GM19025 (cell line): ENCODE results near the gene OBP2A.
"Not testable (repeated sequence)": the region's sequence is repeated elsewhere in the genome, so short reads cannot be mapped to it uniquely, and the experiment has no call there.

Experiments
- ATAC-seq: cut with Tn5 transposase; IDR thresholded peaks from one replicate; pipeline ENCODE4 v1.9.1; 2021; ENCODE audit warnings: mild to moderate bottlenecking, low read depth, moderate library complexity; ENCODE audit not compliant: unreplicated experiment

The OBP2A gene

DNA sequence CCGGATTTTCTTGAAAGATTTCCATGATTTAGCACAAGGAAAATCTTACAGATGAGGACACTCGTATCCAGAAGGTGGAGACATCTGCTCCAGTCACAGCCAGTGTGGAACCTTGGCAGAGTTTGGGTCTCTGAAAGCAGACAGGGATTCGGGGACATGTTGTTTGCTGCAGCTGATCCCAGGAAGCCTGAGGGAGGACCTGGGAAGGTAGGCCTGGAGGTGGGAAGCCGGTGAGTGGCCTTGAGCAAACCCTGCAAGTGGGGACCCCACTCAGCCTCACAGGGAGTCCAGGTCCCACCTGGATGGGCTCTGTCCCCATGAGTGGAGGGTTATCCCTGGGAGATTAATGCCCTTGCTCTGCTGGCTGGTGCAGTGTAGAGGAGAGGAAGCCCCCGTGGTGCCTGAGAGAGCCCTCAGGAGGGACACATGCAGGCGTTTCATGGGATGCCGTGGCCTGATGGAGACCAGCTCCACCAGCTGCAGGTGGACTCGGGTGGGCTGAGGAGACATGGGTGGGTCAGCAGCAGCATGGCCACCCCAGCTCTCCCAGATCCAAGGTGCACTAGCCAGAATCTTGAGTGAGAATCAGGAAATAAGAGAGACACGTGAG, 37.6 kb upstream of the OBP2A start:
- ATAC-seq = no peak

DNA sequence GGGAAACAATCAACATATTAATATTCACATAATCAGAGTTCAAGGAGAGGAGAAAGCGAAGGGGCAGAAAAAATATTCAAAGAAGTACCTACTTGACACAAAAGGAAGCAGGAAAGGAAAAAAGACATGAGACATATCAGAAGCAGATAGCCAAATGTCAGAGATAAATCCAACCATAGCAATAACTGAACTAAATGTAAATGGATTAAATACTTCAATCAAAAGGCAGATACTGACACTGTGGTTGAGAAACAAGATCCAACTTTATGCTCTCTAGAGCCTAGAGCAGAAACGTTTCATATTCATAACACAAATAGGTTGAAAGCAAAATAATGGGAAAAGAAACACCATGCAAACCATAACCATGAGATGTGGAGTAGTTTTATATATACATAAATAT, 36.5 kb upstream of the OBP2A start:
- no peak for ATAC-seq

DNA sequence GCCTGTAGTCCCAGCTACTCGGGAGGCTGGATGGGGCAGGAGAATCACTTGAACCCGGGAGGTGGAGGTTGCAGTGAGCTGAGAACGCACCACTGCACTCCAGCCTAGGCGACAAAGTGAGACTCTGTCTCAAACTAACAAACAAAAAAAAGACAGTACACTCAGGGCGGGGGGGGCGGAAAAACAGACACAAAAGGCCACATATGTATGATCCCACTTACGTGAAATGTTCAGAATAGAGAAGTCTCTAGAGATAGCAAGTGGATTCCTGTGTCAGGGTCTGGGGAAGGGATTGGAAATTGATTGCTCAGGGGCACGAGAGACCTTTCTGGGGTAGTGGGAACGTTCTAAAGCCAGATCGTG, 33.7 kb upstream of the OBP2A start:
- no peak for ATAC-seq

DNA sequence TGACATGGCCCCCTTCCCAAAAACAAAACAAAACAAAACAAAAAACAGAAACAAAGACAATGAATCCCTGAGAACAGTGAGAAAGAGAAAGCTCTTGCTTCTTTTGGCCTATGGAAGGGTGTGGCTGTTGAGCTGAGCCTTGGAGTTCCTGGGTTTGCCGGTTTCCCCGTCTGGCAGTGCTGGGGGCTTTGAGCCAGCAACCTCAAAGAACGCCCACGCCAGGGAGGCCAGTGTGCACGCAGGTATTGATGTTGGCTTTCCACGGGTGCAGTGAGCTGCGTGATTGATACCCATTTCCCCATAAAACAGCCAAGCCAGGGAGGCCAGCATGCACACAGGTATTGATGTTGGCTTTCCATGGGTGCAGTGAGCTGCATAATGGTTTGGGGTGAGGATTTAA, 33.0 kb upstream of the OBP2A start:
- ATAC-seq = no peak

DNA sequence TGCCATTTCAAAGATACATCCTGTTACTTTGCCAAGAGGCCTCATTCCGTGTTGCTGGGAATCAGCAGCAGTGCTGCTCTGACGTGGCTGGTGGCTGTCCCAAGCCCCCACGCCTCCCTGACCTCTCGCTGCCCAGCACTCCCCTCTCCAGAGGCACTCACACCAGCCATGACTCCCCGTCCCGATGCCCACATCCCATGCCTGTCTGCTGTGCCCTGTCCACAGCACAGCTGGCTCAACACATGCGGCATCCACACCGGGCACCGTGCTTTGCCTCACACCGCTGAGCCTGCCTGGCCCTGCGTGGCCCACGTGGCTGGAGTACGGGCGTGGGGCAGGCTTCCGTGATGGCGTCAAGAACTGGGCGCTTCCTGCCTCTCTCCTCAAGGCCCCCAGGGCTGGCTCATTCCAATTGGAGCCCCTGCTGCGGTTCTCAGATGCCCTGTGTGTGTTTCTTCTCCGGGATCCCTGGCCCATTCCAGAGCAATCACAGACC, 32.5 kb upstream of the OBP2A start:
- no peak for ATAC-seq

DNA sequence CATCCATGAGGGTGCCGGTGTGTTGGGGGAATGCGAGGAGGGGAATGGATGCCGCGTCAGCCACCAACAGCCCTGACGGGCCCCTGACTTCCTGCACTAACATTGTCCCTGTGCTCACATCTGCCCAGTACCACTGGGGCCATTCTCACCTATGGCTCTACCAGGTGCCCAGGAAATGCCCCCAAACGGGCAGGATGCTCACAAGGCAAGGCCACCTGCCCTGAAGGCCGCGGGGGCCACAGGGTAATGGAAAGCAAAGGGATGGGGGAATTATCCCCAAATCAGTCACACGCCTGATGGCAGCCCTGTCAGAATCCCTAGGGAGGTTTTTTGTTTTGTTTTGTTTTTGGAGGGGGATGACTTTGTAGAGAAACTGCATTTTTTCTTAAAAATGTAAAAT, 32.0 kb upstream of the OBP2A start:
- ATAC-seq = not testable (repeated sequence)

DNA sequence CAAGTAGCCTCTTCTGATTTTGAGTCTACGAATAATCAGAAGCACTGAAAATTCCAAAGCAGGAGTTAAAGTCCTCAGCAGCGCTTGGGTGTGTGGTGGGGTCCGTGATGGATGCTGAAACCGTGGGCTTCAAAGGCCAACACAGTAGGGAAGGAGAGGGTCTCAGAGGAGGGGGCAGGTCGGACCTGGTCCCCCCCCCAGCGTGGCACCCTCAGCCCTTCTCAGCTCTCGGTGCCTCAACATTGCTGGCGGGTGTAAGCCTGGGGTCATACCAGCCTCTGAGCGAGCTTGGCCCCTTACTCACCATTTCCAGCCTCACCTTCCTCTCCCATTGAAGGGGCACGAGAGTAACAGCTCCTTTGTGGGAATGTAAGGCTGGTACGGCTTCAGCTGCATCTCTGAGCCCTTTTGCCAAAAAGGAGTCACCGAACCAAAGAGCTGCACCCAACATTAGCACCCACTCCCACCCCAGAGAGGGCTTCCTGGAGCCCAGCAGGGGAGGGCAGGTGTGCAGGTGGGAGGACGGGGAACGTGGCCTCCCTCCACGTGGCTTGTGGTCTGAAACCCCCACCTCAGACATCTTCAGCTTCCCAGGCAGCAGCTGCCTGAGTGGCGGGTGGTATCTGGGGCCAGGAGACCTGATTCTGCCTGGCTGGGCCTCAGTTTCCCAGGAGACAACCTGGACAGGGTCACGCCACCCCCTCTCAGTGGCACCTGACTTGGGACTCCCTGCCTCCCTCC, 31.4 kb upstream of the OBP2A start:
- no peak for ATAC-seq

DNA sequence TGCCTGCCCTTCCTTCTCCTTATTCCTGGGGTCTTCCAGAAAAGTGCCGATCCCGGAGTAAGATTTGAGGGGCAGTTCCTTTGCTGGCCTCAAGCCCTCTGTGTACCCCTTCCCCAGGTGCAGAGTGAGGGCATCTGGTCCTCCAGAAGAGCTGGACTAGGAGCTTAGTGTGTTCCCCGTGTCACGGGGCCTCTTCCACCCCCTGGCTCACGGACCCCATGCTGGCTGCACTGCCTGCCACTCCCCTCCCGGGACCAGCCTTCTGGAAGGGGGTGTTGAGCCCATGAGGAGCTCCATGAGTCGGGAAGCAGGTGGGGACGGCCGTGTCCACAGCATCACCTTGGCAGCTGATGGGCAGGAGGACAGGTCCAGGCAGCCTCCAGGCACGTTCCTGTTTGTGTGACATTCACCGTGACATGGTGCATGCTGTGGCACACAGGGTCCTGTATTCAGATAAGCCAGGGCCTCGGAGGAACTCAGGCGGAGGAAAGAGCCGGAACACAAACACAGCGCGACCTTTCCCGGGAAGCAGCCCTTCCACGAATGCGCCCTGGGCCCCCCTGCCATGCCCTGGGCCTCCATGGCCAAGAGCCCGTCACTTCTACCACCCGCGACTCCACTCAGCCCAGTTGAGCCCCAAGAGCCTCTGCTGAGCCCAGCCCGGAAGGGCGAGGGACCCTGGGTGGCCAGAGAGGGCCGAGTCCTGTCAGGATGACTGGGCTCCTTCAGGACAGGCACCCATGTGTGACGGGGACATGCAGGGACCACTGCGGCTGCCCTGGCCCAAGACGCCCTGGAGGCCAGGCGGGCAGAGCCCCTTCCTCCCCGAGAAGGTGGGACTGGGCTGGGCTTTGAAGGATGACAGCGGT, 30.6 kb upstream of the OBP2A start:
- no peak for ATAC-seq

DNA sequence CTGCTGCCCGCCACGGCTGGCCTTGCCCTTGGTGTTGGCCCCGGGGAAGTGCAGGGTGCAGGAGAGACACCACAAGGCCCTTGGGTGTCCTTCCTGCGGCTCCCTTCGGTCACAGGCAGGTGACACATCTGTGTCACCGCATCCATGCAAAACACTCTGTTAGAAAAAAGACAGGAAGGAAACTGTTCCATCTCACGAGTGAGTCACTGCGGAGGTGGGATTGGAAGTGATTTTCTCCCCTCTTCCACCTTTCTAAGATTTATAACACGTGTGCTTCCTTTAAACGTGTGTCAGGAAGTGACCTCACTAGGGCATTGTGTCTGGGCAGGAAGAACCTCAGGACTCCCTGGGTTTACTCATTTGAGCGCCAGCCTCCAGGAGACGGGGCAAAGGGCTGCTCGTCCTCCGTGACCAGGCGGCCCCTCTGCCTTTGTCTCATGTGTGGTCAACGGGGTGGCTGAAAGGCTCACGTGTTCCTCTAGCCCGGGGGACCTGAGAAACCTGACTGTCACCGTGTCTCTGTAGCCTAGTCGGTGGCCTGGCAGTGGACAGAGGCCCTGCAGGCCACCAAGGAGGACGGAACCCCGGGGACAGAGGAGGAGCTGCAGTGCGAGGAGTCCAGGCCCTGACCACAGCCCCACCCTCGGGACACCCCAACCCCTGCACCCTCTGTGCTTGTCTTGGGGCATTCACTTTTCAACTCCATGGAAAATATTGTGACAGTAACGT, 29.6 kb upstream of the OBP2A start:
- no peak for ATAC-seq

DNA sequence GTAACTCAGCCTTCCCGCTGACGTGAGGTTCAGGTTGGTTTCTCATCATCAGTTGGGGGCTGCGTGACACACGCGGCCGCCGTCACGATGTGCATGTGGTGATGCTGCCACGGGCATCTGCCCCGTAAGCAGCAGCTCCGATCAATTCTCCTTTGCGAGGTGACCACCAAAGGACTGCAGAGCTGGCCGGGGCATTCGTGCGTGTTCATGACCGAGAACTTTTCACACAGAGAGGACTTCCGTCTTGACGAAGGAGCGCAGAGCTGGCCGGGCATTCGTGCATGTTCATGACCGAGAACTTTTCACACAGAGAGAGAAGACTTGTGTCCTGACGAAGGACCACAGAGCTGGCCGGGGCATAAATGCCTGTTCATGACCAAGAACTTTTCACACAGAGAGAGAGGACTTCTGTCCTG, 28.5 kb upstream of the OBP2A start:
- ATAC-seq = no peak

DNA sequence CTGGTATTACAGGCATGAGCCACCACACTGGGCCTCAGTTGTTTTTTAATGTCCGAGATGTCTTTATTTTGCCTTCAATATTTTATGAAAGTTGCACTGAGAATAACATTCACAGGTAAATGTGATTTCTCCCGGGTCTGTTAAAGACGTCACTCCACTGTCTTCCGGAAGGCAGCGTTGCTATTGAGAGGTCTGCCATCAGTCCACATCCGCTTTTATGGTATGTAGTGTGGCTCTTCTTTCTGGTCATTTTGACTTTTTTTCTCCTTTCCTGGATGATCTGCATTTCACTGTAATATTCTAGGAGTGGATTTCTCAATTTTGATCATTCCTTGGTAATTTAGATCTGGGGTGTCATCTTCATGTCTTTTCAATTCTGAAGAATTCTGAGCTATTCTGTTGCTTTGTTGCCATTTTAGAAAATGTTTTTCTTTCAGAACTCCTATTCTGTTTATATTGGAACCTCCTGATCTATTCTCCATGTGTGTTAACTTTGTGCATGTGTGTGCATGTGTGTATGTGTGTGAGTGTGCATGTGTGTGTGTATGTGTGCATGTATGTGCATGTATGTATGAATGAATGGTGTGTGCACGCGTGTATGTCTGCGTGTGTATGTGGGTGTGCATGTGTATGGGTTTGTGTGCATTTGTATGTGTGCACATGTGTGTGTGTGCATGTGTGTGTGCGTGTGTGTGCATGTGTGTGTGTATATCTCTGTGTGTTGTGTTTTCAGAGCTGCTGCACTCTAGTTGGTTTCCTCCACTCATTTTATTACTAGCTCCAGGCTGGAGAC, 26.6 kb upstream of the OBP2A start:
- no peak for ATAC-seq

DNA sequence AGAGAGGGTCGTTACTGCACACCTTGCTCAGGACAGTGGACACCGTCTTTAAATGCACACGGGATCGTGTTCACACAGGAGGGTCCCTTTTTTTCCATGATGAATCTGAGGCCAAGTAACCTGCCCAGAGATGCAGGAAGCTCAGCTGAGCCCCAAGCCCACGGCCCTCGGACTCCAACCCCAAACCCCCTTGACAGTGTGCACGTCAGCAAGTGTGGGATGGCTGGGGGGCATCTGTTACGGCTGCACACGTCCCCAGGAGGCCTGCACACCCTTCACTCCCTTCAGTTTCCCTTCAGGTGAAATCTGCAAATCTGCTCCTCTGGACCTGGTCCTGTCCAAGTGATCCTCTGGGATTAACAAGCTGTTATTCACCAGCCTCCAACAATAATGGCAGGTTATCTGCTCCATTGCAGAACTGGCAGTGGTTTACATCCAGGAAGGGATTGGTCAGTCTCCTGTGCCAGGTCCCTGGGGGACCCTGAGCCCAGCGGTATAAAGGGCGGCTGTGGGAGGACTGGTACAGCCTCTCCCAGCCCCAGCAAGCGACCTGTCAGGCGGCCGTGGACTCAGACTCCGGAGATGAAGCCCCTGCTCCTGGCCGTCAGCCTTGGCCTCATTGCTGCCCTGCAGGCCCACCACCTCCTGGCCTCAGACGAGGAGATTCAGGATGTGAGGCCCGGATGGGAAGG, 24.9 kb upstream of the OBP2A start, which contains the start of gene LCN1:
Gene LCN1 (plus strand): TSS at position 525 of the 692 bp plus-strand sequence. CDS start 58 bp downstream, at position 583.
- no peak for ATAC-seq

DNA sequence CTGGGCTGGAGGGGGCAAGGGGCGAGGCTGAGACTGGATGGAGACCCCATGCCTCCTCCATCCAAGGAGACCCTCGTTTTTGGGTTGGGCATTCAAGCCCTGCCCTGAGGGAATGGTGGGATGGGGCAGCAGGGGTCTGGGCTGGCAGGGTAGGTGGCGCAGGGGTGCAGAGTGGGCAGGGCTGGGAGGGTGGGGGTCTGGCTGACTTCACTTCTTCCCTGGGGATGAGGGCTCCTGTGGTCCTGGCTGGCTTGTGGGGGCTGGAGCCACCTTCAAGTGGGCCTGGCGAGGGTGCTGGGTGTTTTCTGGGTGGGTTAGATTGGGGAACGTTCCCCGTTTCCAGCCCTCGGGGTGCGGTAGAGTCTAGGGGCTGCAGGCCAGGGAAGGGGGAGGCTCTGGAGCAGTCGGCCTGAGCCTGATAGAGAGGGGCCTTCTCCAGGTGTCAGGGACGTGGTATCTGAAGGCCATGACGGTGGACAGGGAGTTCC, 24.3 kb upstream of the OBP2A start:
- ATAC-seq = no peak

DNA sequence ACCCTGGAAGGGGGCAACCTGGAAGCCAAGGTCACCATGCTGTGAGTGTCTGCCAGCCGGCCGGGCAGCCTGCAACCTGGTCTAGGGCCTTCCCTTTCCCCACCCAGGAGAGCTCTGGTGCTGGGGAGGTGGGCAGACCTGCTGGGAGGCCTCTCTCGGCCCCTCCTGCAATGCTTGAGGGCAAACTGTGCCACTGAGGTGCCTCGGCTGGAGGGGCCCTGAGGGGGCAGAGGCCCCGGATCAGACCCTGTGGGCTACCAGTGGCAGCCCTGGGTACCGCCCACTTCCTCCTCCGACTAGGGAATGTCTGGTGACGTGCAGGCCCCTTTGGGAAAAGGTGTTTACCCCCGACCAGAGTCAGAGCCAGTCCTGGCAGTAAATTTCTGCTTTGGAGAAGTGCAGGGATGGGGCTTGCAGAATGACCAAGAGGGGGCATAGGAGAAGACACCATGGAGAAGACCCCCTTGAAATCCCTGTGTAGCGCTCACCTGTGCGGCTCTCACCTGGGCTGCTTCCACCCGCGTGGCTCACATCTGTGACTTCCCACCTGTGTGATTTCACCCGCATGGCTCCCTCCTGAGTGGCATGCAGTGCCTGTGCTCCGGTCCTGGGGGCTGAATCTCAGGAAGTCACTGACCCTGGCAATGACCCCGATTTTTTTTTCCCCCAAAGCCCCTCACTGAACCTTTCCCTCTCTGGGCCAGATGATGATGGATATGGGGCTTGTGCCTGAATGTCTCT, 23.6 kb upstream of the OBP2A start:
- ATAC-seq = no peak

DNA sequence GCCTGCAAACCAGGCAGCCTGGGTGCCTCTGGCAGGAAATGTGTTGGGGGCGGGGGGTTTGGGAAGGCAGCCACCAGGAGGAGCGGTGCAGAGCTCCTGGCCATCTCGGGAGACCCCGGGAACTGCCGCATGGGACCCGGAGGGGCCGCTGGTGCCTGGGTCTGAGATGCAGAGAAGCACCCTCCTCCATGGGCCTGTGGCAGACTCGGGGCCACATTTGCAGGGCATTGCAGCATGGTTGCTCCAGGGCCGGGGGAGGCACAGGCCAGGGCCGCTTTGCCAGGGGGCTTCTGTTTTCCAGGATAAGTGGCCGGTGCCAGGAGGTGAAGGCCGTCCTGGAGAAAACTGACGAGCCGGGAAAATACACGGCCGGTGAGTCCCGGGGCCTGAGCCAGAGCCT, 23.0 kb upstream of the OBP2A start:
- no peak for ATAC-seq

DNA sequence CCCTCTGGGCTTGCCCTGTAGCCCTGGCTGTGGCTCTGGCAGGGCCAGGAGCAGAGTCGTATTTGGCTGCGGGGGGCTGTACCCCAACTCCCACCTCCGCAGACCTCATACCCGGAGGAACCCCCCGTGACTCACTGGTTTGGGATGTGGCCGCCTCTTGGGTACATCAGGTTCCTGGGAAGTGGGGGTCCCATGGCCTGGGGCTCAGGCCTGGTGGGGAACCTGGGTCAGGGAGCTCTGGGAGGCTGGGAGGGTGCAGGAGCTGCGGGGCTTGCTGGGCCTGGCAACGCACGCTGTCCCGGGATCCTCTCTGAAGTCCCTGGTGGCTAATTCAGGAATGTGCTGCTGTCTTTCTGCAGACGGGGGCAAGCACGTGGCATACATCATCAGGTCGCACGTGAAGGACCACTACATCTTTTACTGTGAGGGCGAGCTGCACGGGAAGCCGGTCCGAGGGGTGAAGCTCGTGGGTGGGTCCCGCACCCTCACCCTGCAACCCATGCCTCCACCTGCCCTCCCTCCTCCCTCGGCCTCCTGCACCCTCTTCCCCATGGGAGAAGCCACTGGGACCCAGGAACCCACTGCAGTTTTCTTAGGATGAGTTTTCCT, 22.3 kb upstream of the OBP2A start:
- ATAC-seq = no peak

DNA sequence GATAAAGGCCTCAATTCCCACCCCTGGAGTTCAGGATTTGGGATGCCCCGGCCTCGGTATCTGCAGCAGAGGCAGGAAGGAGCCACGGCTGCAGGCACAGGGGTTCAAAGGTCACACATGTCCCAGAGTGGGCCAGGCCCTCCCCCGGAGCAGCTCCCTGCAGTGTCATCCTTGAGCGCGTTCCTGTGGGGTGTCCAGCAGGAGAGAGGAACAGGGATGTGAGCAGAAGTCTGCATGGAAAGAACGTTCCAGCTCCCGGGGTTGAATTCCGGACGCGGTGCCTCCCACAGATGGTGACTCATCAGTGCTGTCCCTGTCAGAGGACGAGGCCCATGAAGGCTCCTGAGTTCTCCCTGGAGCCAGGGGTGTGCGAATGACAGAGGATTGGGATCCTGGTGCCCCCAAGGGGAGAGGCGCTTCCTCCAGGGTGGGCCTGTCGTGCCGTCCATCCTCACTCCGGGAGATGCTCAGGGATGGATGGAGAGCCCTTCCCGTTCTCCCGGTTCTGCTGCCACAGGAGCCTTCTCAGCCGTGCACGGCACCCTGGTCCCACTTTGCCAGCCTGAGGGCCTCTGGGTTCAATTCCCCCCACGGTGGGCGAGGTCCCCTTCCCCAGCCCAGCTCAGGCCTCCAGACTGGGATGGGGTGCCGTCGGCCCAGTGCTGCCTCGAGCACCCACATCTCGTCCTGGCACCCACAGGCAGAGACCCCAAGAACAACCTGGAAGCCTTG, 21.6 kb upstream of the OBP2A start:
- no peak for ATAC-seq
